H1 (cell line): Measurements from ENCODE around the gene IRAK3. TPM values are rescaled to one million over a fixed set of nuclear protein-coding genes. Genes with fewer than 3 reads are reported as not detected.

Experiments used
- CTCF ChIA-PET: fragments of 300-600 bp; sonication (Branson Sonifier 250); formaldehyde crosslinking; loops from one replicate; lab custom pipeline; 2021; ENCODE audit not compliant: partially characterized antibody; lab: Charles Lee
- POLR2A ChIA-PET: fragments of 300-600 bp; sonication (Branson Sonifier 250); formaldehyde crosslinking; loops from one replicate; lab custom pipeline; 2021; ENCODE audit warnings: inconsistent platforms; ENCODE audit not compliant: partially characterized antibody; lab: Charles Lee
- DNase-seq, 2 experiments: peaks; one replicate each; pipeline versions ENCODE4 v3.0.0 to v3.0.0-alpha.2; 2010 to 2022; ENCODE audit warnings: low spot score in 2 of 2, low read depth in 1 of 2, mixed read lengths in 1 of 2
- FAIRE-seq: peaks from 2 replicates; lab custom pipeline; 2011; peaks lifted over from hg19 to GRCh38; lab: Jason Lieb, UNC
- H2AFZ ChIP-seq: 2 replicates; pipeline ENCODE4 v1.8.1; 2012; ENCODE audit warnings: low read length, inconsistent platforms
- H2AK5ac ChIP-seq: 2 replicates; pipeline ENCODE4 v1.6.1; 2013; ENCODE audit warnings: low read depth, low read length
- H2BK120ac ChIP-seq: replicated peaks from 2 replicates; pipeline ENCODE3; 2013; ENCODE audit warnings: low read depth, low read length, inconsistent platforms
- H2BK12ac ChIP-seq: 2 replicates; pipeline ENCODE4 v1.6.1; 2013; ENCODE audit warnings: low read depth, low read length
- H2BK15ac ChIP-seq: 2 replicates; pipeline ENCODE4 v1.6.1; 2013; ENCODE audit warnings: low read length
- H2BK20ac ChIP-seq: 2 replicates; pipeline ENCODE4 v1.6.1; 2013; ENCODE audit warnings: low read length
- H2BK5ac ChIP-seq: 2 replicates; pipeline ENCODE4 v1.6.1; 2013; ENCODE audit warnings: low read depth, low read length
- H3K14ac ChIP-seq: 2 replicates; pipeline ENCODE4 v1.6.1; 2013; ENCODE audit warnings: inconsistent platforms; ENCODE audit not compliant: insufficient read length
- H3K18ac ChIP-seq: 2 replicates; pipeline ENCODE4 v1.6.1; 2013; ENCODE audit warnings: low read length; ENCODE audit errors: extremely low read depth
- H3K23ac ChIP-seq: 2 replicates; pipeline ENCODE4 v1.6.1; 2013; ENCODE audit warnings: inconsistent platforms; ENCODE audit not compliant: insufficient read length
- H3K23me2 ChIP-seq: 2 replicates; pipeline ENCODE4 v1.6.1; 2013; ENCODE audit warnings: low read depth, low read length
- H3K27ac ChIP-seq: 2 replicates; pipeline ENCODE4 v1.6.1; 2011; ENCODE audit warnings: low read depth, low read length, inconsistent platforms
- H3K27me3 ChIP-seq, 4 experiments: replicated peaks in 1 of 4; 1 replicate in 1 of 4; 2 replicates in 3 of 4; pipeline versions ENCODE4 v1.6.1 to v1.8.1; 2011 to 2013; ENCODE audit warnings: low read length in 3 of 4, mild to moderate bottlenecking in 3 of 4, inconsistent platforms in 2 of 4, mixed read lengths in 2 of 4, moderate library complexity in 1 of 4; ENCODE audit not compliant: control insufficient read depth in 3 of 4, insufficient read depth in 3 of 4; ENCODE audit errors: extremely low read depth in 1 of 4
- H3K36me3 ChIP-seq, 4 experiments: 2 replicates each; pipeline versions ENCODE4 v1.6.1 to v1.8.1; 2011 to 2013; ENCODE audit warnings: mild to moderate bottlenecking in 4 of 4, low read length in 3 of 4, moderate library complexity in 2 of 4, control low read depth in 1 of 4, inconsistent platforms in 1 of 4; ENCODE audit not compliant: insufficient read depth in 4 of 4, control insufficient read depth in 2 of 4
- H3K4ac ChIP-seq: replicated peaks from 2 replicates; pipeline ENCODE3; 2013; ENCODE audit warnings: low read length, low read depth, mixed read lengths, inconsistent platforms; ENCODE audit not compliant: insufficient read length
- H3K4me1 ChIP-seq, 4 experiments: replicated peaks in 1 of 4; 1 replicate in 1 of 4; 2 replicates in 3 of 4; pipeline versions ENCODE4 v1.6.1 to v1.8.1; 2011 to 2013; ENCODE audit warnings: low read length in 3 of 4, inconsistent platforms in 2 of 4, mixed read lengths in 1 of 4; ENCODE audit not compliant: insufficient read depth in 4 of 4, control insufficient read depth in 3 of 4
- H3K4me2 ChIP-seq, 2 experiments: 2 replicates each; pipeline versions ENCODE4 v1.6.1 to v1.8.1; 2011 to 2013; ENCODE audit warnings: low read depth in 2 of 2, low read length in 2 of 2, control low read depth in 1 of 2, inconsistent platforms in 1 of 2, mild to moderate bottlenecking in 1 of 2; ENCODE audit not compliant: insufficient read depth in 1 of 2
- H3K4me3 ChIP-seq, 4 experiments: fragments of 200-600, 300-600 bp in 1 of 4; sonication (generic), shearing (Covaris generic), sonication (Bioruptor Twin) in 1 of 4; 2 replicates each; pipeline versions ENCODE4 v1.5.1 to v1.8.1; 2011 to 2016; ENCODE audit warnings: low read length in 4 of 4, low read depth in 3 of 4, control low read depth in 2 of 4, inconsistent platforms in 2 of 4, mild to moderate bottlenecking in 2 of 4, mixed read lengths in 1 of 4, moderate library complexity in 1 of 4; ENCODE audit not compliant: insufficient read depth in 2 of 4; ENCODE audit errors: extremely low read depth in 1 of 4
- H3K56ac ChIP-seq: replicated peaks from 2 replicates; pipeline ENCODE3; 2013; ENCODE audit warnings: low read depth, mild to moderate bottlenecking, mixed read lengths, low read length, inconsistent platforms; ENCODE audit not compliant: insufficient read length
- H3K79me1 ChIP-seq: 2 replicates; pipeline ENCODE4 v1.6.1; 2013; ENCODE audit warnings: low read depth, low read length, control low read depth
- H3K79me2 ChIP-seq, 2 experiments: 2 replicates each; pipeline versions ENCODE4 v1.6.1 to v1.8.1; 2012 to 2013; ENCODE audit warnings: low read length in 2 of 2, mild to moderate bottlenecking in 2 of 2, inconsistent platforms in 1 of 2; ENCODE audit not compliant: insufficient read depth in 2 of 2, control insufficient read depth in 1 of 2
- H3K9ac ChIP-seq, 4 experiments: replicated peaks in 1 of 4; 1 replicate in 1 of 4; 2 replicates in 3 of 4; pipeline versions ENCODE4 v1.6.1 to v1.8.1; 2011 to 2013; ENCODE audit warnings: low read depth in 3 of 4, low read length in 3 of 4, control low read depth in 2 of 4, mild to moderate bottlenecking in 2 of 4, moderate library complexity in 2 of 4, inconsistent platforms in 1 of 4; ENCODE audit errors: extremely low read depth in 1 of 4
- H3K9me3 ChIP-seq, 2 experiments: 2 replicates each; pipeline versions ENCODE4 v1.6.1 to v1.8.1; 2012 to 2013; ENCODE audit warnings: mild to moderate bottlenecking in 2 of 2, moderate library complexity in 2 of 2, control low read depth in 1 of 2, inconsistent platforms in 1 of 2, low read depth in 1 of 2, low read length in 1 of 2, mixed read lengths in 1 of 2; ENCODE audit not compliant: insufficient read depth in 2 of 2
- H4K20me1 ChIP-seq, 2 experiments: replicated peaks in 1 of 2; 2 replicates each; pipeline versions ENCODE3 to v1.8.1; 2011 to 2013; ENCODE audit warnings: inconsistent platforms in 2 of 2, low read length in 2 of 2, mild to moderate bottlenecking in 1 of 2; ENCODE audit not compliant: insufficient read depth in 2 of 2, control insufficient read depth in 1 of 2
- H4K5ac ChIP-seq: 2 replicates; pipeline ENCODE4 v1.6.1; 2013; ENCODE audit warnings: low read length, low read depth, mixed read lengths, inconsistent platforms; ENCODE audit not compliant: insufficient read length
- H4K8ac ChIP-seq: 2 replicates; pipeline ENCODE4 v1.8.0; 2013; ENCODE audit warnings: mild to moderate bottlenecking, moderate library complexity, low read length, inconsistent platforms; ENCODE audit not compliant: insufficient read depth; ENCODE audit errors: extremely low read depth
- H4K91ac ChIP-seq: replicated peaks from 2 replicates; pipeline ENCODE3; 2013; ENCODE audit warnings: low read length, mixed read lengths, inconsistent platforms; ENCODE audit not compliant: insufficient read length
- JUN ChIP-seq: IDR thresholded peaks from 2 replicates; pipeline ENCODE4 v1.6.1; 2011; ENCODE audit warnings: low read depth, mild to moderate bottlenecking, improper control_type of control experiment, low read length
- KDM4A ChIP-seq: IDR thresholded peaks from one replicate; pipeline ENCODE4 v1.7.1; 2012; ENCODE audit warnings: low read depth, mild to moderate bottlenecking, moderate library complexity, low read length, inconsistent platforms; ENCODE audit not compliant: severe bottlenecking
- RFX5 ChIP-seq: IDR thresholded peaks from 2 replicates; pipeline ENCODE4 v1.6.1; 2011; ENCODE audit warnings: low read depth, low read length, improper control_type of control experiment, borderline replicate concordance
- polyA plus RNA-seq, 7 experiments: library from polyadenylated mRNA; depleted of rRNA in 3 of 7; stranded (reverse) in 5 of 7; unstranded in 2 of 7; fragments of >200 nt in 5 of 7; fragments of 200-250 nt in 2 of 7; gene quantifications; 1 replicate in 5 of 7; 2 replicates in 1 of 7; 4 replicates in 1 of 7; pipeline versions ENCODE4 v1.2.1 to v1.2.3, GENCODE V29; 2011 to 2013; ENCODE audit warnings: missing spikeins in 2 of 7, mixed read lengths in 2 of 7
- total RNA-seq: library from RNA; stranded (reverse); fragmentation: NEBNext Ultra II Directional; extraction: Animal tissue kit (Norgen Biotek cat#: 25700); gene quantifications from 2 replicates; pipeline ENCODE4 v1.2.1, GENCODE V29; 2021

The IRAK3 gene
- total and polyA plus RNA-seq, 2 of the 8 experiments (the other 6 are each of a cell fraction or from before 2014, with no cell fraction given), result 0.51 to 2.2 TPM

DNA sequence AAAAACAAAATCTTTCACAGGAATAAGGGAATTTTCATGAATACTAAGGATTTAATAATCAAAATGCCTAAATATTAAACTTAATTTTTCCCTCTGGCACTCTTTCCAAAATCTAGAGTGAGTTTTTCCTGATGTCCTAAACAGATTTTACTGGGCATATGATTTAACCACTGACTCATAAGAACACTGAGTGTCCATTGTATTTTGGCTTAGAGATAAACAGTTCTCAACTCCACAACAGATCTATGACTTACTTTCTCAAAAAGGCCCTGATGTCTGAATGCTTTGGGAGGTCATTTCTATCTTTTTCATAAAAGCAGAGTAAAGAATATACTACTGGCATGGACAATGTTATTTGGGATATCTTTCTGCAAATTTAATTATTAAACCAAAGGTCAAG is 34.2 kb upstream of the IRAK3 start:
- H4K8ac ChIP-seq, result no peak overlapping the region
- H3K27me3 ChIP-seq, result no peaks in the 10 kb centered on the region
- H3K14ac ChIP-seq, result no peak overlapping the region
- no peak overlapping the region for H2BK12ac ChIP-seq
- H3K4me1 ChIP-seq, result no peaks in the 10 kb centered on the region
- H2BK120ac ChIP-seq, result no peak overlapping the region
- no peak overlapping the region for H2BK5ac ChIP-seq
- H3K23ac ChIP-seq, result no peak overlapping the region
- H4K20me1 ChIP-seq, result no peaks in the 10 kb centered on the region
- no peak overlapping the region for H3K4ac ChIP-seq
- H3K79me1 ChIP-seq, result no peaks in the 10 kb centered on the region
- H4K91ac ChIP-seq, result no peak overlapping the region
- no peak for FAIRE-seq
- no peak overlapping the region for H2AK5ac ChIP-seq
- no peaks in the 10 kb centered on the region for H3K79me2 ChIP-seq
- no peak overlapping the region for H3K18ac ChIP-seq
- H3K36me3 ChIP-seq, result no peaks in the 10 kb centered on the region; a peak in 2 of 8 replicates
- H3K23me2 ChIP-seq, result no peaks in the 10 kb centered on the region
- H3K4me3 ChIP-seq, result no peak overlapping the region
- H2AFZ ChIP-seq, result no peak overlapping the region
- no peak for DNase-seq
- no peak overlapping the region for H2BK15ac ChIP-seq
- no peak overlapping the region for H3K56ac ChIP-seq
- ChIA-PET CTCF (interaction anchor here (0.6 to 1.2 kb wide), 2 partner anchors 9 to 99 kb away, joined by 3 to 5 read pairs; no protein-coding TSS in a partner anchor), POLR2A (no interaction called here)
- H4K5ac ChIP-seq, result no peak overlapping the region
- H3K9ac ChIP-seq, result no peak overlapping the region
- H3K27ac ChIP-seq, result no peak overlapping the region
- no peak overlapping the region for H3K4me2 ChIP-seq
- H2BK20ac ChIP-seq, result no peak overlapping the region
- H3K9me3 ChIP-seq, result no peaks in the 10 kb centered on the region
- TF ChIP-seq KDM4A (no peak), JUN (no peak), RFX5 (no peak)
